AML-193 (cell line): ENCODE measurements around the gene TAS2R16.

Experiments
- DNase-seq, 2 experiments: peaks; one replicate each; lab custom pipeline; 2025; lab: John Stamatoyannopoulos, UW

The TAS2R16 gene

GRCh38 chr7:122995600-122995999 is at the start of gene TAS2R16:
Gene TAS2R16 (minus strand): TSS chr7:122995700. CDS start chr7:122995634, 66 bp downstream.
- no peak for DNase-seq

GRCh38 chr7:123043642-123044041 is 48.1 kb upstream of the TAS2R16 start:
- DNase-seq: no peak

- no peak for DNase-seq
Observed at GRCh38 chr7:123041101-123041500, 45.6 kb upstream of the TAS2R16 start.

- DNase-seq: no peak
Observed at GRCh38 chr7:123039269-123039668, 43.8 kb upstream of the TAS2R16 start.

GRCh38 chr7:123034106-123034505 is 38.6 kb upstream of the TAS2R16 start:
- no peak for DNase-seq

- DNase-seq: no peak
Observed at GRCh38 chr7:123030631-123031030, 35.1 kb upstream of the TAS2R16 start.

- no peak for DNase-seq
Observed at GRCh38 chr7:123028339-123028738, 32.8 kb upstream of the TAS2R16 start.

- no peak for DNase-seq
Observed at GRCh38 chr7:123026251-123026650, 30.8 kb upstream of the TAS2R16 start.

- DNase-seq: no peak
Observed at GRCh38 chr7:123024989-123025758, 29.7 kb upstream of the TAS2R16 start.

GRCh38 chr7:123023126-123023525 is 27.6 kb upstream of the TAS2R16 start:
- no peak for DNase-seq

- no peak for DNase-seq
Observed at GRCh38 chr7:123022576-123022975, 27.1 kb upstream of the TAS2R16 start.

- no peak for DNase-seq
Observed at GRCh38 chr7:123012435-123012834, 16.9 kb upstream of the TAS2R16 start.

GRCh38 chr7:123011766-123012369 is 16.4 kb upstream of the TAS2R16 start:
- DNase-seq: no peak

- no peak for DNase-seq
Observed at GRCh38 chr7:123004931-123005330, 9.4 kb upstream of the TAS2R16 start.

- no peak for DNase-seq
Observed at GRCh38 chr7:123003539-123004126, 8.1 kb upstream of the TAS2R16 start.

GRCh38 chr7:122989577-122989976 is 5.9 kb downstream of the TAS2R16 start:
- no peak for DNase-seq

- DNase-seq: no peak
Observed at GRCh38 chr7:122989041-122989440, 6.5 kb downstream of the TAS2R16 start.

GRCh38 chr7:122988333-122988732 is 7.2 kb downstream of the TAS2R16 start:
- DNase-seq: no peak

- no peak for DNase-seq
Observed at GRCh38 chr7:122987463-122987862, 8.0 kb downstream of the TAS2R16 start.

GRCh38 chr7:122984021-122984420 is 11.5 kb downstream of the TAS2R16 start:
- DNase-seq: no peak

GRCh38 chr7:122983261-122983660 is 12.2 kb downstream of the TAS2R16 start:
- DNase-seq: no peak

- DNase-seq: no peak
Observed at GRCh38 chr7:122975341-122975740, 20.2 kb downstream of the TAS2R16 start.

- DNase-seq: no peak
Observed at GRCh38 chr7:122974229-122974628, 21.3 kb downstream of the TAS2R16 start.
